ENCODE data around the gene EMC10.

- TF ChIP-seq CTCF (IDR thresholded peaks at IDR 0.05; ENCODE audit: low read depth, low read length, missing input control) (no peak), GABPA (IDR thresholded peaks at IDR 0.05 in 1 of 2, conservative IDR thresholded peaks at IDR 0.05 in 1 of 2) (no peak), EGR1 (IDR thresholded peaks at IDR 0.05; ENCODE audit: low read depth in 2 of 2) (no peak), MAX (IDR thresholded peaks at IDR 0.05) (no peak), RAD21 (IDR thresholded peaks at IDR 0.05) (no peak), RXRA (IDR thresholded peaks at IDR 0.05) (no peak), TAF1 (conservative IDR thresholded peaks at IDR 0.05) (no peak), SP1 (IDR thresholded peaks at IDR 0.05) (no peak), YY1 (IDR thresholded peaks at IDR 0.05) (no peak), JUND (IDR thresholded peaks at IDR 0.05) (no peak), ZBTB33 (IDR thresholded peaks at IDR 0.05) (no peak)
- TF ChIP-seq, protein P1, sequence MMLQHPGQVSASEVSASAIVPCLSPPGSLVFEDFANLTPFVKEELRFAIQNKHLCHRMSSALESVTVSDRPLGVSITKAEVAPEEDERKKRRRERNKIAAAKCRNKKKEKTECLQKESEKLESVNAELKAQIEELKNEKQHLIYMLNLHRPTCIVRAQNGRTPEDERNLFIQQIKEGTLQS (IDR thresholded peaks at IDR 0.05) = no peak
- TF ChIP-seq, protein P2, sequence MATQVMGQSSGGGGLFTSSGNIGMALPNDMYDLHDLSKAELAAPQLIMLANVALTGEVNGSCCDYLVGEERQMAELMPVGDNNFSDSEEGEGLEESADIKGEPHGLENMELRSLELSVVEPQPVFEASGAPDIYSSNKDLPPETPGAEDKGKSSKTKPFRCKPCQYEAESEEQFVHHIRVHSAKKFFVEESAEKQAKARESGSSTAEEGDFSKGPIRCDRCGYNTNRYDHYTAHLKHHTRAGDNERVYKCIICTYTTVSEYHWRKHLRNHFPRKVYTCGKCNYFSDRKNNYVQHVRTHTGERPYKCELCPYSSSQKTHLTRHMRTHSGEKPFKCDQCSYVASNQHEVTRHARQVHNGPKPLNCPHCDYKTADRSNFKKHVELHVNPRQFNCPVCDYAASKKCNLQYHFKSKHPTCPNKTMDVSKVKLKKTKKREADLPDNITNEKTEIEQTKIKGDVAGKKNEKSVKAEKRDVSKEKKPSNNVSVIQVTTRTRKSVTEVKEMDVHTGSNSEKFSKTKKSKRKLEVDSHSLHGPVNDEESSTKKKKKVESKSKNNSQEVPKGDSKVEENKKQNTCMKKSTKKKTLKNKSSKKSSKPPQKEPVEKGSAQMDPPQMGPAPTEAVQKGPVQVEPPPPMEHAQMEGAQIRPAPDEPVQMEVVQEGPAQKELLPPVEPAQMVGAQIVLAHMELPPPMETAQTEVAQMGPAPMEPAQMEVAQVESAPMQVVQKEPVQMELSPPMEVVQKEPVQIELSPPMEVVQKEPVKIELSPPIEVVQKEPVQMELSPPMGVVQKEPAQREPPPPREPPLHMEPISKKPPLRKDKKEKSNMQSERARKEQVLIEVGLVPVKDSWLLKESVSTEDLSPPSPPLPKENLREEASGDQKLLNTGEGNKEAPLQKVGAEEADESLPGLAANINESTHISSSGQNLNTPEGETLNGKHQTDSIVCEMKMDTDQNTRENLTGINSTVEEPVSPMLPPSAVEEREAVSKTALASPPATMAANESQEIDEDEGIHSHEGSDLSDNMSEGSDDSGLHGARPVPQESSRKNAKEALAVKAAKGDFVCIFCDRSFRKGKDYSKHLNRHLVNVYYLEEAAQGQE (IDR thresholded peaks at IDR 0.05) = no peak
These were observed 16.7 kb upstream of the EMC10 start for GRCh38 chr19:50459638-50460037.
